HepG2 (cell line): ENCODE results near the gene SLC16A1.
"Not testable (repeated sequence)": the region's sequence is repeated elsewhere in the genome, so short reads cannot be mapped to it uniquely, and the experiment has no call there.

Experiments used
- MAFG ChIP-seq: sonication (generic); formaldehyde crosslinking; IDR thresholded peaks from 2 replicates; pipeline ENCODE4 v1.5.1; 2020; ENCODE audit warnings: mild to moderate bottlenecking, missing genetic modification reagents
- ONECUT2 ChIP-seq: sonication (generic); formaldehyde crosslinking; IDR thresholded peaks from 2 replicates; pipeline ENCODE4 v1.4.0; 2020; ENCODE audit warnings: missing genetic modification reagents
- PHF5A ChIP-seq: IDR thresholded peaks from one replicate; pipeline ENCODE4 v1.6.1; 2018; ENCODE audit warnings: low read depth, missing genetic modification reagents; ENCODE audit not compliant: unreplicated experiment
- POLR2A ChIP-seq, 2 experiments: IDR thresholded peaks; 2 replicates each; pipeline ENCODE4 v1.6.1; 2011; ENCODE audit warnings: low read depth in 2 of 2, low read length in 2 of 2, mild to moderate bottlenecking in 1 of 2, moderate library complexity in 1 of 2; ENCODE audit not compliant: insufficient read depth in 1 of 2
- RARA ChIP-seq: IDR thresholded peaks from 2 replicates; pipeline ENCODE4 v1.6.1; 2016; ENCODE audit warnings: missing genetic modification reagents, missing compliant biosample characterization
- TEAD3 ChIP-seq: optimal IDR thresholded peaks from 2 replicates; pipeline ENCODE3; 2016; ENCODE audit warnings: borderline replicate concordance
- ZNF207 ChIP-seq: fragments of 450-650 bp; IDR thresholded peaks from 2 replicates; pipeline ENCODE4 v1.6.1; 2016; ENCODE audit warnings: antibody characterized with exemption, borderline replicate concordance
- TF ChIP-seq, protein P1 (sequence below): sonication (generic); formaldehyde crosslinking; IDR thresholded peaks from 2 replicates; pipeline ENCODE4 v1.5.0; 2020; ENCODE audit warnings: mild to moderate bottlenecking, missing genetic modification reagents, moderate library complexity
- TF ChIP-seq, protein P2 (sequence below): sonication (generic); formaldehyde crosslinking; IDR thresholded peaks from 2 replicates; pipeline ENCODE4 v1.5.0; 2020; ENCODE audit warnings: mild to moderate bottlenecking, low read depth, missing genetic modification reagents, borderline replicate concordance
- TF ChIP-seq, protein P3 (sequence below): sonication (generic); formaldehyde crosslinking; IDR thresholded peaks from 2 replicates; pipeline ENCODE4 v1.4.0; 2020; ENCODE audit warnings: missing genetic modification reagents

- not testable (repeated sequence) for TF ChIP-seq POLR2A (IDR thresholded peaks at IDR 0.05; ENCODE audit: insufficient read depth in 1 of 2, low read depth in 2 of 2, low read length in 2 of 2); MAFG; RARA (CRISPR knock-in tag); PHF5A (CRISPR knock-in tag); TEAD3 (CRISPR knock-in tag); ONECUT2 (CRISPR knock-in tag); ZNF207
- TF ChIP-seq, protein P1, sequence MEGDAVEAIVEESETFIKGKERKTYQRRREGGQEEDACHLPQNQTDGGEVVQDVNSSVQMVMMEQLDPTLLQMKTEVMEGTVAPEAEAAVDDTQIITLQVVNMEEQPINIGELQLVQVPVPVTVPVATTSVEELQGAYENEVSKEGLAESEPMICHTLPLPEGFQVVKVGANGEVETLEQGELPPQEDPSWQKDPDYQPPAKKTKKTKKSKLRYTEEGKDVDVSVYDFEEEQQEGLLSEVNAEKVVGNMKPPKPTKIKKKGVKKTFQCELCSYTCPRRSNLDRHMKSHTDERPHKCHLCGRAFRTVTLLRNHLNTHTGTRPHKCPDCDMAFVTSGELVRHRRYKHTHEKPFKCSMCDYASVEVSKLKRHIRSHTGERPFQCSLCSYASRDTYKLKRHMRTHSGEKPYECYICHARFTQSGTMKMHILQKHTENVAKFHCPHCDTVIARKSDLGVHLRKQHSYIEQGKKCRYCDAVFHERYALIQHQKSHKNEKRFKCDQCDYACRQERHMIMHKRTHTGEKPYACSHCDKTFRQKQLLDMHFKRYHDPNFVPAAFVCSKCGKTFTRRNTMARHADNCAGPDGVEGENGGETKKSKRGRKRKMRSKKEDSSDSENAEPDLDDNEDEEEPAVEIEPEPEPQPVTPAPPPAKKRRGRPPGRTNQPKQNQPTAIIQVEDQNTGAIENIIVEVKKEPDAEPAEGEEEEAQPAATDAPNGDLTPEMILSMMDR (CRISPR knock-in tag) = not testable (repeated sequence)
- TF ChIP-seq, protein P2, sequence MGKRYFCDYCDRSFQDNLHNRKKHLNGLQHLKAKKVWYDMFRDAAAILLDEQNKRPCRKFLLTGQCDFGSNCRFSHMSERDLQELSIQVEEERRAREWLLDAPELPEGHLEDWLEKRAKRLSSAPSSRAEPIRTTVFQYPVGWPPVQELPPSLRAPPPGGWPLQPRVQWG = not testable (repeated sequence)
- TF ChIP-seq, protein P3, sequence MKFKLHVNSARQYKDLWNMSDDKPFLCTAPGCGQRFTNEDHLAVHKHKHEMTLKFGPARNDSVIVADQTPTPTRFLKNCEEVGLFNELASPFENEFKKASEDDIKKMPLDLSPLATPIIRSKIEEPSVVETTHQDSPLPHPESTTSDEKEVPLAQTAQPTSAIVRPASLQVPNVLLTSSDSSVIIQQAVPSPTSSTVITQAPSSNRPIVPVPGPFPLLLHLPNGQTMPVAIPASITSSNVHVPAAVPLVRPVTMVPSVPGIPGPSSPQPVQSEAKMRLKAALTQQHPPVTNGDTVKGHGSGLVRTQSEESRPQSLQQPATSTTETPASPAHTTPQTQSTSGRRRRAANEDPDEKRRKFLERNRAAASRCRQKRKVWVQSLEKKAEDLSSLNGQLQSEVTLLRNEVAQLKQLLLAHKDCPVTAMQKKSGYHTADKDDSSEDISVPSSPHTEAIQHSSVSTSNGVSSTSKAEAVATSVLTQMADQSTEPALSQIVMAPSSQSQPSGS (CRISPR knock-in tag) = not testable (repeated sequence)
These were observed 25.8 kb upstream of the SLC16A1 start for GRCh38 chr1:112981834-112982233.
